Activated naive CD8-positive, alpha-beta T cell treated with anti-CD3 and anti-CD28 coated beads, Interleukin-2, amount 50 U/mL, for 16 hours (primary cell): ENCODE results near the gene ALCAM.

ENCODE experiments used
- DNase-seq: peaks from one replicate; pipeline ENCODE4 v3.0.0-alpha.2; 2020; ENCODE audit warnings: low read depth, low spot score

The ALCAM gene

DNA sequence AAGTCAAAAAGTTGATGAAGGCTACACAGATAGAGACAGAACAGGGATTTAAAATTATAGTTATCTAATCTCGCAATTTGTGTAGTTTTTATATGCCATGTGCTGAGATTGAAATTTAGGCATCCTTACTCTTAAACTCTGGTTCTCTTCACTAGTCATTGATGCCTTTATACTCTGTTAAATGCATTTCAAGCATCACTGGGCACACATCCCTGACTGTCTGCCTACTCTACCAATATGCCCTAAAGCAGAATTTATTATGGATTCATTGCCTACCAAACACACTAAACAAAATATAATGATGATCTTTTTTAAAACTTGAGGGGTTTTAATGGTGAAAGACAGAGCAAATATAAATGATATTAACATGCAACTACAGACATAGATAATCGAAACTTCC is 10.3 kb upstream of the ALCAM start:
- DNase-seq, result no peak

DNA sequence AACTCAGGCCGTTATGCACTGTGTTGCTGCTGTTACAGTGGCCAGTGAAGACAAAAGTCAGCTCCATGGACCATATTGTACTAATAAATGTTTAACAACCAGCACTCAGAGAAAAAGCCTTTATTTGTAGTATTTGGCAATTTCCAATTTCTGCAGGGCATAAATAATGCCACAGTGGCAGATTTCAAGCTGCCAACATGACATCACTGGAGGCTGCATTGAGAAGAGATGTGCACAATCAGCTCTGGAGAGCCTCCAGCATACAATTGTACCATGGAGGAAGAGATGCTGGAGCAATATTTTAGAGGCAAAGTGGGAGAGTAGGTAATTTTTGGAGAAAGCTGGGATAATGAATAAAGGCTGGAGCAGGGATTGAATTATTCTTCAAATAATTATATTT is 9.7 kb upstream of the ALCAM start:
- no peak for DNase-seq

DNA sequence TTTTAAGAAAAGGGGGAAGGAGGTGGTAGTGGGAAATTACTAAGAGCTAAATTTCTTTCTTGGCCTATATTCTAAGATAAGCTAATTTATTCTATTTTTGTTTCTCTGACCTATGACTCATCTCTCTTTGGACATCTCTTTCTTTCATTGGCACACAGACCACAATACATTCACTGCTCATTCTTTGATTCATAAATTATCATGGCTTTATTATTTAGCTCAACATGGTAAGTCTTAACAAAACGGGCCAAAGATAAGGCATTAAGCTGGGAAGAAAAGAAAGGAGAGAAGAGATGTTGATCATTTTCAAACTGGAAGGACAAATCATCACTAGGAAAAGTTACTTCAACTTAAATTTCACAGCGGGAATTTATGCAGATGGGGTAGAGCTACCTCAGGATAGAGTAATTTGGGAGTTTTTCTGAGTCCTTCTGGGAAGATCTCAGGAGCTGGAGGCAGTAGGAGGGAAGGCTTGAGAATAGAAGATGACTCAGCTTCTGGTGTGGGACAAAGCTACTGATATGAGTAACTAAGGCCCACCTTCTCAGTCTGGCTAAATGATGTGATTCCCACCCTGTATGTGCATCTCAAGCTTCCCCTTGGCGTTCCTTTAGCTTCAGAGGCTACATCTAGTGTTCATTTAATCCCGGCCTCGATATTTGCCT is 7.5 kb upstream of the ALCAM start:
- DNase-seq, result no peak

- no peak for DNase-seq
Observed at GRCh38 chr3:105360003-105360402, 6.7 kb upstream of the ALCAM start.

- DNase-seq, result no peak
Observed at GRCh38 chr3:105362021-105362665, 4.6 kb upstream of the ALCAM start.

DNA sequence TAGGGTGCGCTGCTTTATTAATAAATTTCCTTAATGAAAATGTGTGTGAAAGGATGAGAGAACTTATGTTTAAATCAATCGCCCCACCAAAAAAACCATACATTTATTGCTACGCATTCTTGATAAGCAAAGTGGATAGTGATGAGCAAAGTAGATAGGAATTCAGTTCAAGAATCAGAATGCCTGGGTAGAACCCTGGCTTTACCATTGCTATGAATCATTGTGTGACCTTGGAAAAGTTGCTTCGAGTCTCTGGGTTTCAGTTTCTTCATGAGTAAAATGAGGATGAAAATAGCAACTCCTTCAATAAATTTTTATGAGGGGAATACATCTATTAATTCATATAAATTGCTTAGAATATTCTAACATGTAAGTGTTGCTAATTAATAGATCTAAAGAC is 2.6 kb upstream of the ALCAM start:
- no peak for DNase-seq

- DNase-seq, result no peak
Observed at GRCh38 chr3:105365081-105365390, 1.7 kb upstream of the ALCAM start.

GRCh38 chr3:105365391-105366325 is 1.1 kb upstream of the ALCAM start:
- DNase-seq, result no peak

GRCh38 chr3:105367063-105367405 is 325 bp downstream of the ALCAM start:
- DNase-seq, result no peak

DNA sequence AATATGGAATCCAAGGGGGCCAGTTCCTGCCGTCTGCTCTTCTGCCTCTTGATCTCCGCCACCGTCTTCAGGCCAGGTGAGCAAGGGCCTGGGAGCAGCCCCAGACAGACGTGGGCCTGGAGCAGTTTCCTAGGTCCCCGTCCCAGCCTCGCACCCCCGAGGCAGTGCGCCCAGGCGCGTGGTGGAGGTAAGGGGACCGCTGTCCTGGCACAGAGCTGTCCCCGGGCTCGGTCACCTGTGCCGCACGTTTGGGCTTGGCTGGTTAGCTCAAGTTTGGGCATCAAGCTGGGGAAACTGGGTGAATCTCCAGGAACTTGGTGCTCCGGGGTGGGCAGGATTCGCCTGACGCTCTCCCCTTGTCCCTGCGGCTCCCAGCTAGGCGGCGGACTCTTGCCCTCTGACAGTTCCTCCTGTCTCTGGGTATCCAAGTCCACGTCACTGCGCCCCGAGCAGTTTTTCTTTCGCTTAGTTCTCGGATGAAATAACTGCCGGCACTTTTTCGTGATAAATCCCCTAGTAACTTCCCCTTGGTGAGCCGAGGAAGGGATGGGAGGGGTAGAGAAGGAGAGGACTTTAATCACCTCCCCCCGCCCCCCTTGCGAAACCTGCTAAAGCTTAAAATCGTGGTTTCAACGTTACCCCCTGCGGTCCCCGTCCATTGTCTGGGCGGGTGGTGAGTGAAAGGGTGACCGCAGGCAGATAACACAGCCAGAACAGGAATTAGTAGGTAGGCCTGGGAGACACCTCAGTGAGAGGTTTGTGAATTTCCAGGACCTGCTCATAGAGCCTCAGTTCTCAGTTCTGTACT is 901 bp downstream of the ALCAM start:
- DNase-seq, result peak; percentile 21

DNA sequence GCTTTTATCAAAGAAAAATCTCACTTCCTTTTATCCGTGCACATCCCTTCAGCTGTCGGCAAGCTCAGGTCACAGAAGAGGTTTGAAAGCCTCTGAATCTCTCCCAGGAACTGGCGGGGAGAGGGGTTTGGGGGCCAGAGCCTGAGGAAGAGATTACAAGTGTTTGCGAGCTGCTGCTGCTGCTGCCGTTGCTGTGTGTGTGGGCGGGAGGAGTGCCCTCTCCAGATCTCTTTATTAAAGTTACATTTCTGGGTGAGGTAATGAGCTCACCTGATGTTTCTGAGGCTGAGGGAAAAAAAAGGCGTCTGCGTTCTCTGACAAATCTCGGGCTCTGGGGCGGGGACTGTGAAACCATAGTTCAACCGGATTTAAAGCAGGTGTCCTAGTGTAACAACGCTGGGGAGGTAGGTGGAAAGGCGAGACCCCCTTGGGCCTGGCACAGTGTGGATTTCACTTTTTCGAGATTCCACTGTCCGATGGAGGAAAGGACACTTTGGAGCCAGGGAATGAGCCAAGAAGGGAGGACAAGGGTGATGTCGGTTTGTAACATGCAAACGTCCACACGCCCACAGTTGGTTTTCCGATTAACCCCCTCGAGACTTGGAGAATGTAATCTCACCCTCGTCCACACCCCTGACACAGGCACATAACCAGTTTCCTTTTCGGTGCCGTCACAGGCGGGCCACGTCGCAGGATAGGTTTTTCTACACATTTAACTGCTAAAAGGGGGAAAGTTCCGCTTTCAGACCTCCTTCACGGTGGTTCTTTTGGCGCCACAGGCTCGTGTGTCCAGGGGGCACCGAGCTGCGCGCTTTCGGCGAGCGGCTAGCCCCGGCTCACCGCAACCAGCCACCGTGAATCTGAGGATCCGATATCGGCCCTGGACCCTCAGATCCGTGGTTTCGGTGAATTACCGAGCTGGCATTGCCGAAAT is 2.1 kb downstream of the ALCAM start:
- DNase-seq, result peak; percentile 24

DNA sequence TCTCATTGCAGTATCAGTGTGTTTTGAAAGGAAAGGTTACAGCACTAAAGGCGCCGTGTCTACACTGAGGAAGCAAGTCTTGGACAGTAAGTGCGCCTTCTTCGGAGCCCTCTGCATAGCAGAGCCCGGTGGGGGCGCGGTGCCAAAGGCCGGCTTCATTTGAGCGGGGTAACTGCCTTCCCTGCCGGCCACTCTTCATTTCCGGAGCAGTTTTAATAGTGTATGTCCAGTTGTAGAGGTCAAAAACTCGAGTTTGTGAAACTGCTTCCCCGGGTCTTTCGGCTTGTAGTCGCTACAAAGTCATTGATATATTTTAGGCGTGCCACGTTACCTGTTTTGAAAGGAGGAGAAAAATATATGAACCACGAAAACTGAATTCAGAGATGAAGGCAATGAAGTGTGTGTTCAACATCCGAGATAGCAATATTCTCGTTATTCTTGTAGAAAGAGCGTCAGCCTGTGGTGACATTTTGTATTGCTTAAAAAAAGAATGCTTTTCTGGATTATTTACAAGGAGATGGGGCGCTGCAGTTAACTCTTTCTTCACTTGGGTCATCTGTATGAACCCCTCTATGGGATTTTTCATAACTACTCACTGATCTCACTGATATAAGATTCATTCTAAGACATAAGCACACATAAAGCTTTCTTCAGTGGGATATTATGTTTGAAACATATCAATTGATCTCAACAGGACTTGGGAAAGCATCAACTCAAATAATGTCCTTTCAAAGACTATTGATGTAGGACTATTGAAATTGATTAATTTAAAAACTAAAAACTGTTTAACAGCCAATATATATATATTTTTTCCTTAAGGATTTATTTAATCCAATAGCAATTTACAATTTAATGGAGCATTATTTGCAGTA is 3.0 kb downstream of the ALCAM start:
- no peak for DNase-seq

- DNase-seq, result no peak
Observed at GRCh38 chr3:105373383-105373782, 6.7 kb downstream of the ALCAM start.

DNA sequence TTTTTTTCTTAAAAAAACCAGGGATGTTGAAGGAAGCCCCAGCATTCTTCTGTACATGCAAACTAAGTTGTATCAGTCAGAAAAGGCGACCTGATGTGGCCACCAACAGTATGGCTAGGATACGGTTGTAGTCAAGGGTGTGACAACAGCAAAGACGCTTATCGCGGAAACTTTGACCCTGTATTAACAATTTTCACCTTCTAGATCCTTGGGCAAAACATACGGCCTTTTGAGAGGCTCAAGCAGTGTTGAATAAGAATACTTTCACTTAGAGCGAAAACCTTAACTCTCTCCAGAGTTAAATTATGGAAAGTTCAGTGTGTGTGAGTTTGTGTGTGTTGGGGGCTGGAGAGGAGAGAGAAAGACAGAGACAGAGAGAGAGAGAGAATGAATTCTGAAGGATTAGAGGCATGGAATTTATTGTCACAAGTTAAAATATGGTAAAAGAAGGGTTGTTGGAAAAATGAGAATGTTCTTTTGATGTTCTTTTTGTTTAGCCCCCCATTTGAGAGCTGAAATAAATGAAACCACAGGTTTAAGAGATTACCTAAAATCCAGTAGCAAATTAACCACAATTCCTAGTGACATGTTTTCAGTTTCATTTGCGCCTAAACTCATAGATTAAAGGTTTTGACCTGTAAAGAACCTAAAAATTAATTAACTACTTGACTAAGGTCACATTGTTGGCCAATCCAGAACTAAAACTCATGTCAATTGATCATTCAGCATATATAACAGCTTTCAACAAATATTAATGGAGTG is 9.2 kb downstream of the ALCAM start:
- DNase-seq, result no peak

GRCh38 chr3:105377716-105378115 is 11.0 kb downstream of the ALCAM start:
- no peak for DNase-seq

GRCh38 chr3:105385179-105385578 is 18.5 kb downstream of the ALCAM start:
- DNase-seq, result no peak

- no peak for DNase-seq
Observed at GRCh38 chr3:105385819-105386508, 19.3 kb downstream of the ALCAM start.

DNA sequence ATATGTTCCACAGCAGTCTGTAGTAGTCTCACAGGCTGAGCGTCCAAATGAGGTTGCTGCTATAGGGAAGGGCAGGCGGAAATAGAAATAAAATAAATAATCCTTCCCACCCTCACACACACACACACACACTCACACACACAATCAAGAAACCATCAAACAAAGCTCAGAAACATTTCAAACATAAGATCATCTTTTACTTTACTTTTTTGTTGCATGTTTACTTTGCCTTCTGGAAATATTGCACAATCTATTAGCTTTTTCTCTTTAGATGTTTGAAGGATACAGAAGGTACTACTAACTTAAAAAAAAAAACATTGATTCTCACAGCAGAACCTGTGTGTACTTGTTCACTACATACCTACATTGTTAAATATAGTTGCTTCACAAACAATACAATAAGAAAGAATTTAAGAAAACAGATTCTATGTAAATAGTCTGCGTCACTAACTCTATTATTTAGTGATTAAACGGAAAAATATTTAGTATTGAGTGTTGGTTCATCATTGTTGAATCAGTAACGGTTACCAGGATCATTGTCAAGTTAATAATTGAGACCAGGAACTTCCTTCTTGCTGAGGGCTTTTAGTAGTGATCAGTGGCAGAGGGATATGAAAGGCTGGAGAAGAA is 20.5 kb downstream of the ALCAM start:
- DNase-seq, result no peak
